Adipocyte (in vitro differentiated cells): ENCODE results near the gene NFKB1.
A peak's percentile ranks its signal among the peaks of the same experiment; 100 is the strongest.

Experiments used
- DNase-seq: peaks from one replicate; pipeline ENCODE4 v3.0.0-alpha.2; 2015; ENCODE audit warnings: low read depth
- H3K27me3 ChIP-seq: replicated peaks from 2 replicates; pipeline ENCODE4 v1.7.0; 2013; ENCODE audit warnings: mild to moderate bottlenecking, low read length, moderate library complexity; ENCODE audit not compliant: control insufficient read depth, insufficient read depth
- H3K36me3 ChIP-seq: 2 replicates; pipeline ENCODE4 v1.7.0; 2013; ENCODE audit warnings: low read length, mild to moderate bottlenecking, moderate library complexity; ENCODE audit not compliant: control insufficient read depth, insufficient read depth, severe bottlenecking
- H3K4me1 ChIP-seq: 2 replicates; pipeline ENCODE4 v1.7.0; 2013; ENCODE audit warnings: mild to moderate bottlenecking, low read length, moderate library complexity; ENCODE audit not compliant: control insufficient read depth, insufficient read depth
- H3K4me3 ChIP-seq: 2 replicates; pipeline ENCODE4 v1.7.0; 2013; ENCODE audit warnings: mild to moderate bottlenecking, low read length, moderate library complexity
- H3K9ac ChIP-seq: 2 replicates; pipeline ENCODE4 v1.7.0; 2013; ENCODE audit warnings: mild to moderate bottlenecking, low read length, moderate library complexity
- H3K9me3 ChIP-seq: 2 replicates; pipeline ENCODE4 v1.7.0; 2013; ENCODE audit warnings: mild to moderate bottlenecking, low read length, moderate library complexity; ENCODE audit not compliant: control insufficient read depth

NFKB1 gene

GRCh38 chr4:102521570-102521969, 20.4 kb downstream of the NFKB1 start:
- Histone ChIP-seq H3K4me3 (no peak overlapping the region), H3K9ac (no peak overlapping the region), H3K4me1 (peaks cover 9% of the 10 kb centered on the region), H3K36me3 (no peaks in the 10 kb centered on the region), H3K27me3 (no peaks in the 10 kb centered on the region), H3K9me3 (no peaks in the 10 kb centered on the region)
- DNase-seq, result no peak

- DNase-seq, result no peak
- H3K36me3 ChIP-seq, result no peaks in the 10 kb centered on the region
- H3K9me3 ChIP-seq, result no peaks in the 10 kb centered on the region
- H3K4me1 ChIP-seq, result peaks cover 9% of the 10 kb centered on the region
- H3K9ac ChIP-seq, result no peak overlapping the region
- no peak overlapping the region for H3K4me3 ChIP-seq
- no peaks in the 10 kb centered on the region for H3K27me3 ChIP-seq
These were observed 20.9 kb downstream of the NFKB1 start for GRCh38 chr4:102522031-102522440.

- Histone ChIP-seq H3K9ac (no peak overlapping the region), H3K9me3 (no peaks in the 10 kb centered on the region), H3K4me3 (no peak overlapping the region), H3K4me1 (peaks cover 9% of the 10 kb centered on the region), H3K36me3 (peaks cover under 1% of the 10 kb centered on the region), H3K27me3 (no peaks in the 10 kb centered on the region)
- DNase-seq, result no peak
These were observed 23.5 kb downstream of the NFKB1 start for GRCh38 chr4:102524691-102525090.

GRCh38 chr4:102525097-102525496, 23.9 kb downstream of the NFKB1 start:
- H3K4me3 ChIP-seq, result no peak overlapping the region
- H3K4me1 ChIP-seq, result peaks cover 9% of the 10 kb centered on the region
- no peaks in the 10 kb centered on the region for H3K27me3 ChIP-seq
- no peak overlapping the region for H3K9ac ChIP-seq
- H3K9me3 ChIP-seq, result no peaks in the 10 kb centered on the region
- no peak for DNase-seq
- H3K36me3 ChIP-seq, result peaks cover 5% of the 10 kb centered on the region

GRCh38 chr4:102525504-102525903, 24.3 kb downstream of the NFKB1 start:
- Histone ChIP-seq H3K4me1 (peaks cover 9% of the 10 kb centered on the region), H3K4me3 (no peak overlapping the region), H3K27me3 (no peaks in the 10 kb centered on the region), H3K9ac (no peak overlapping the region), H3K36me3 (peaks cover 9% of the 10 kb centered on the region), H3K9me3 (no peaks in the 10 kb centered on the region)
- DNase-seq, result no peak

GRCh38 chr4:102526532-102526931, 25.4 kb downstream of the NFKB1 start:
- Histone ChIP-seq H3K9me3 (no peaks in the 10 kb centered on the region), H3K36me3 (peaks cover 15% of the 10 kb centered on the region), H3K4me1 (peaks cover 9% of the 10 kb centered on the region), H3K27me3 (no peaks in the 10 kb centered on the region), H3K9ac (no peak overlapping the region), H3K4me3 (no peak overlapping the region)
- DNase-seq, result no peak

- H3K36me3 ChIP-seq, result peaks cover 15% of the 10 kb centered on the region
- no peaks in the 10 kb centered on the region for H3K27me3 ChIP-seq
- peak; percentile 33 for DNase-seq
- no peak overlapping the region for H3K4me3 ChIP-seq
- H3K9ac ChIP-seq, result no peak overlapping the region
- H3K9me3 ChIP-seq, result no peaks in the 10 kb centered on the region
- no peaks in the 10 kb centered on the region for H3K4me1 ChIP-seq
These were observed 26.6 kb downstream of the NFKB1 start for GRCh38 chr4:102527695-102528283.

- Histone ChIP-seq H3K4me1 (no peaks in the 10 kb centered on the region), H3K36me3 (peaks cover 18% of the 10 kb centered on the region), H3K9me3 (no peaks in the 10 kb centered on the region), H3K9ac (no peak overlapping the region), H3K4me3 (no peak overlapping the region), H3K27me3 (no peaks in the 10 kb centered on the region)
- DNase-seq, result no peak
These were observed 28.8 kb downstream of the NFKB1 start for GRCh38 chr4:102529977-102530376.

- DNase-seq, result no peak
- Histone ChIP-seq H3K4me1 (peaks cover 9% of the 10 kb centered on the region), H3K36me3 (peaks cover 18% of the 10 kb centered on the region)
These were observed 29.8 kb downstream of the NFKB1 start for GRCh38 chr4:102530986-102531385.

GRCh38 chr4:102531462-102531861, 30.3 kb downstream of the NFKB1 start:
- no peaks in the 10 kb centered on the region for H3K27me3 ChIP-seq
- peak; percentile 71 for DNase-seq
- H3K9me3 ChIP-seq, result no peaks in the 10 kb centered on the region
- peaks cover 9% of the 10 kb centered on the region for H3K4me1 ChIP-seq
- no peak overlapping the region for H3K4me3 ChIP-seq
- peaks cover 18% of the 10 kb centered on the region for H3K36me3 ChIP-seq
- H3K9ac ChIP-seq, result no peak overlapping the region

More at GRCh38 chr4:102530986-102531385, 29.8 kb downstream of the NFKB1 start:
- H3K4me3 ChIP-seq, result no peak overlapping the region
- H3K9me3 ChIP-seq, result no peaks in the 10 kb centered on the region
- H3K9ac ChIP-seq, result no peak overlapping the region
- H3K27me3 ChIP-seq, result no peaks in the 10 kb centered on the region

- no peak for DNase-seq
- no peak overlapping the region for H3K9ac ChIP-seq
These were observed 32.2 kb downstream of the NFKB1 start for GRCh38 chr4:102533348-102533747.

GRCh38 chr4:102533904-102534303, 32.7 kb downstream of the NFKB1 start:
- peaks cover 22% of the 10 kb centered on the region for H3K36me3 ChIP-seq
- no peaks in the 10 kb centered on the region for H3K27me3 ChIP-seq
- H3K4me3 ChIP-seq, result no peak overlapping the region
- DNase-seq, result no peak
- no peaks in the 10 kb centered on the region for H3K9me3 ChIP-seq
- no peak overlapping the region for H3K9ac ChIP-seq
- peaks cover 9% of the 10 kb centered on the region for H3K4me1 ChIP-seq

More at GRCh38 chr4:102533348-102533747, 32.2 kb downstream of the NFKB1 start:
- no peaks in the 10 kb centered on the region for H3K27me3 ChIP-seq
- H3K9me3 ChIP-seq, result no peaks in the 10 kb centered on the region
- H3K4me3 ChIP-seq, result no peak overlapping the region
- H3K36me3 ChIP-seq, result peaks cover 21% of the 10 kb centered on the region
- H3K4me1 ChIP-seq, result peaks cover 9% of the 10 kb centered on the region
